ENCODE results near the gene MMP2. TPM values are rescaled to one million over a fixed set of nuclear protein-coding genes. Genes with fewer than 3 reads are reported as not detected.

MMP2 gene
- total and polyA plus RNA-seq, 2 experiments from 2014 or later: 25.6 to 43.8 TPM

DNA sequence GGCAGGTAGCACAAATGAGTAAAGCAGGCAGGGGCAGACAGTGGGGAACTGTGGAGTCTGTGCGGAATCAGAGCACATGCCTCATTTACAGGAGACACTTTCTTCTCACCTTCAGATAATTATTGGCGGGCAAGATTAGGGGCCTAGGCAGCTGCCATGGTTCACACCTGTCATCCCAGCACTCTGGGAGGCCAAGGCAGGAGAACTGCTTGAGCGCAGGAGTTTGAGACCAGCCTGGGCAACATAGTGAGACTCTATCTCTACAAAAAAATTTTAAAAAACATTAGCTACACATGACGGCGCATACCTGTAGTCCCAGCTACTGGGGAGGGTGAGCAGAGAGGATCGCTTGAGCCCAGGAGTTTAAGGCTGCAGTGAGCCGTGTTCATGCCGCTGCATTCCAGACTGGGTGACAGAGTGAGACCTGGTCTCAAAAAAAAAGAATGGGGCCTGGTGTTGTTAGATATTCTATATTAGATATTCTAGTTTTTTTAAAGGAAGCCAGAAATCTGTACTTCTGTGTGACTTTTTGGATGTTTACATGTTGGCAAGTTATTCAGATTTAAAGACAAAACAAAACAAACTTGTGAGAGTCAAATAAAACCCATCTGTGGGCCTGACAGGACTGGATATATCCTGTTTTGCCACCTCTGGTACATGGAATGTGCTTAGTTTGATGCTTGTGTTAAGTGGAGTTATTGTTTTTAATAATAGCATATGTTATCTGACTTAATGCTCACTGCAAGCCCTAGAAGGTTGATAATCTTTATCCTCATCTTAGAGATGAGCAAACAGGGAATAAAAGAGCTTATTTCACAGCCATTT is 24.9 kb downstream of the MMP2 start (continued):
- TF ChIP-seq JUNB (IDR thresholded peaks at IDR 0.05; ENCODE audit: unreplicated experiment) (no peak), ZNF331 (CRISPR knock-in tag; IDR thresholded peaks at IDR 0.05; ENCODE audit: low read depth) (no peak), CREB1 (CRISPR knock-in tag; IDR thresholded peaks at IDR 0.05; ENCODE audit: low read depth) (no peak), ETS1 (IDR thresholded peaks at IDR 0.05) (no peak), CTCF (conservative IDR thresholded peaks at IDR 0.05; ENCODE audit: low read depth in 2 of 2) (no peak), EZH2phosphoT487 (IDR thresholded peaks at IDR 0.05; ENCODE audit: unreplicated experiment) (no peak), EZH2 (IDR thresholded peaks at IDR 0.05; ENCODE audit: low read depth, unreplicated experiment) (no peak)

DNA sequence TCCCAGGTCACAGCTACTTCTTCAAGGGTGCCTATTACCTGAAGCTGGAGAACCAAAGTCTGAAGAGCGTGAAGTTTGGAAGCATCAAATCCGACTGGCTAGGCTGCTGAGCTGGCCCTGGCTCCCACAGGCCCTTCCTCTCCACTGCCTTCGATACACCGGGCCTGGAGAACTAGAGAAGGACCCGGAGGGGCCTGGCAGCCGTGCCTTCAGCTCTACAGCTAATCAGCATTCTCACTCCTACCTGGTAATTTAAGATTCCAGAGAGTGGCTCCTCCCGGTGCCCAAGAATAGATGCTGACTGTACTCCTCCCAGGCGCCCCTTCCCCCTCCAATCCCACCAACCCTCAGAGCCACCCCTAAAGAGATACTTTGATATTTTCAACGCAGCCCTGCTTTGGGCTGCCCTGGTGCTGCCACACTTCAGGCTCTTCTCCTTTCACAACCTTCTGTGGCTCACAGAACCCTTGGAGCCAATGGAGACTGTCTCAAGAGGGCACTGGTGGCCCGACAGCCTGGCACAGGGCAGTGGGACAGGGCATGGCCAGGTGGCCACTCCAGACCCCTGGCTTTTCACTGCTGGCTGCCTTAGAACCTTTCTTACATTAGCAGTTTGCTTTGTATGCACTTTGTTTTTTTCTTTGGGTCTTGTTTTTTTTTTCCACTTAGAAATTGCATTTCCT is 26.5 kb downstream of the MMP2 start:
- H3K4me3 ChIP-seq: no peak overlapping the region
- no peak overlapping the region for H3K4me3 Mint-ChIP-seq
- H3K9me2 ChIP-seq (ENCODE audit: insufficient read depth): no peaks in the 10 kb centered on the region
- no peaks in the 10 kb centered on the region; the same call in 1 of the 2 replicates for H3K36me3 ChIP-seq (ENCODE audit: insufficient read depth)
- H3K27me3 ChIP-seq (ENCODE audit: insufficient read depth): no peaks in the 10 kb centered on the region
- H3K4me1 Mint-ChIP-seq: peaks cover 10% of the 10 kb centered on the region; the same call in 2 of the 3 replicates
- no peak overlapping the region for H3K27ac Mint-ChIP-seq
- peaks cover 9% of the 10 kb centered on the region for H3K27me3 Mint-ChIP-seq (ENCODE audit: insufficient read depth, low read depth, poor library complexity)
- H3K9me3 Mint-ChIP-seq: no peaks in the 10 kb centered on the region
- H3K27ac ChIP-seq (ENCODE audit: low read depth): no peak overlapping the region
- peaks cover 11% of the 10 kb centered on the region for H3K36me3 Mint-ChIP-seq (ENCODE audit: low read depth)
- H3K79me2 ChIP-seq (replicated peaks; ENCODE audit: insufficient read depth): no peaks in the 10 kb centered on the region
- H3F3A ChIP-seq (replicated peaks; ENCODE audit: low read depth): 0 out of 2 replicates have a peak, but pooled peaks cover 3% of the 10 kb centered on the region
- no peak overlapping the region for H3K4me2 ChIP-seq
- DNase-seq (ENCODE audit: low spot score) (no peak), ATAC-seq (no peak)
- no peak overlapping the region for H2AFZ ChIP-seq
- H3K4me1 ChIP-seq (ENCODE audit: insufficient read depth): peaks cover 9% of the 10 kb centered on the region
- no peaks in the 10 kb centered on the region; the same call in 1 of the 2 replicates for H4K20me1 ChIP-seq (replicated peaks; ENCODE audit: insufficient read depth)
- TF ChIP-seq JUNB (IDR thresholded peaks at IDR 0.05; ENCODE audit: unreplicated experiment) (no peak), ZNF114 (CRISPR knock-in tag; IDR thresholded peaks at IDR 0.05) (no peak), NANOG (IDR thresholded peaks at IDR 0.05; ENCODE audit: borderline replicate concordance) (no peak), STAT1 (IDR thresholded peaks at IDR 0.05; ENCODE audit: unreplicated experiment) (no peak), EZH2phosphoT487 (IDR thresholded peaks at IDR 0.05; ENCODE audit: unreplicated experiment) (no peak), ETS1 (IDR thresholded peaks at IDR 0.05) (no peak), POLR2AphosphoS5 (IDR thresholded peaks at IDR 0.05; ENCODE audit: low read depth) (no peak), EZH2 (IDR thresholded peaks at IDR 0.05; ENCODE audit: low read depth, unreplicated experiment) (no peak), ZNF462 (CRISPR knock-in tag; IDR thresholded peaks at IDR 0.05) (no peak)

Measured in GM23338 (cell line).